ENCODE results near the gene CDK2AP2.

The CDK2AP2 gene

GRCh38 chr11:67522338-67522737, 14.4 kb upstream of the CDK2AP2 start:
- Histone ChIP-seq H3K4me1 (ENCODE audit: control insufficient read depth, insufficient read depth, low read depth, low read length) (peaks cover 3% of the 10 kb centered on the region), H4K8ac (ENCODE audit: low read length) (no peak overlapping the region), H2BK15ac (ENCODE audit: low read depth, poor library complexity, severe bottlenecking) (no peak overlapping the region), H2AK5ac (ENCODE audit: low read length, severe bottlenecking) (no peak overlapping the region), H3K23ac (ENCODE audit: low read length in 2 of 2) (no peak overlapping the region), H3K4me3 (ENCODE audit: insufficient read depth in 1 of 2, low read depth in 1 of 2, low read length in 2 of 2) (no peak overlapping the region), H3K4ac (ENCODE audit: low read depth in 1 of 2, low read length in 2 of 2) (no peak overlapping the region), H3K27me3 (ENCODE audit: control insufficient read depth in 1 of 2, insufficient read depth in 1 of 2, low read length in 2 of 2) (peaks cover 3 to 58% of the 10 kb centered on the region in 2 experiments), H3K9me3 (ENCODE audit: control insufficient read depth, low read length) (peaks cover 3% of the 10 kb centered on the region), H3K9ac (ENCODE audit: low read length) (no peak overlapping the region), H2BK5ac (ENCODE audit: low read depth, low read length, poor library complexity, severe bottlenecking) (no peak overlapping the region), H3K14ac (ENCODE audit: low read length in 2 of 2) (no peak overlapping the region), H3K36me3 (ENCODE audit: control insufficient read depth in 1 of 2, insufficient read depth in 2 of 2, low read depth in 1 of 2, low read length in 2 of 2) (no peaks in the 10 kb centered on the region), H3K27ac (ENCODE audit: low read length, poor library complexity, severe bottlenecking) (no peak overlapping the region), H3K18ac (ENCODE audit: low read depth in 1 of 2, low read length in 2 of 2) (no peak overlapping the region), H2BK12ac (ENCODE audit: low read length in 2 of 2) (no peak overlapping the region), H4K91ac (ENCODE audit: low read length) (no peak overlapping the region), H2AFZ (ENCODE audit: low read depth, low read length) (no peak overlapping the region), H3K4me2 (ENCODE audit: low read length, poor library complexity, severe bottlenecking) (no peak overlapping the region), H2BK120ac (ENCODE audit: low read depth, low read length) (no peak overlapping the region), H3K79me1 (replicated peaks; ENCODE audit: low read length, poor library complexity, severe bottlenecking) (no peaks in the 10 kb centered on the region)
- WGBS, result 92% methylated on average over 12 of the region's 15 CpGs
- DNase-seq, result no peak

- Histone ChIP-seq H3K18ac (ENCODE audit: low read depth in 1 of 2, low read length in 2 of 2) (no peak overlapping the region), H3K27ac (ENCODE audit: low read length, poor library complexity, severe bottlenecking) (no peak overlapping the region), H3K9ac (ENCODE audit: low read length) (no peak overlapping the region), H3K23ac (ENCODE audit: low read length in 2 of 2) (no peak overlapping the region), H3K9me3 (ENCODE audit: control insufficient read depth, low read length) (no peaks in the 10 kb centered on the region), H3K27me3 (ENCODE audit: control insufficient read depth in 1 of 2, insufficient read depth in 1 of 2, low read length in 2 of 2) (peaks cover 3 to 55% of the 10 kb centered on the region in 2 experiments), H3K4me1 (ENCODE audit: control insufficient read depth, insufficient read depth, low read depth, low read length) (peaks cover 3% of the 10 kb centered on the region), H2BK120ac (ENCODE audit: low read depth, low read length) (no peak overlapping the region), H3K4me2 (ENCODE audit: low read length, poor library complexity, severe bottlenecking) (no peak overlapping the region), H2BK15ac (ENCODE audit: low read depth, poor library complexity, severe bottlenecking) (no peak overlapping the region), H2AK5ac (ENCODE audit: low read length, severe bottlenecking) (no peak overlapping the region), H3K4ac (ENCODE audit: low read depth in 1 of 2, low read length in 2 of 2) (no peak overlapping the region), H3K4me3 (ENCODE audit: insufficient read depth in 1 of 2, low read depth in 1 of 2, low read length in 2 of 2) (no peak overlapping the region), H2BK12ac (ENCODE audit: low read length in 2 of 2) (no peak overlapping the region), H3K14ac (ENCODE audit: low read length in 2 of 2) (no peak overlapping the region), H3K36me3 (ENCODE audit: control insufficient read depth in 1 of 2, insufficient read depth in 2 of 2, low read depth in 1 of 2, low read length in 2 of 2) (no peaks in the 10 kb centered on the region), H2AFZ (ENCODE audit: low read depth, low read length) (no peak overlapping the region), H4K8ac (ENCODE audit: low read length) (no peak overlapping the region), H4K91ac (ENCODE audit: low read length) (no peak overlapping the region), H3K79me1 (replicated peaks; ENCODE audit: low read length, poor library complexity, severe bottlenecking) (no peaks in the 10 kb centered on the region), H2BK5ac (ENCODE audit: low read depth, low read length, poor library complexity, severe bottlenecking) (no peak overlapping the region)
- DNase-seq, result no peak
- WGBS, result 71% methylated on average over 8 of the region's 10 CpGs
Observed at GRCh38 chr11:67521924-67522323, 14.0 kb upstream of the CDK2AP2 start.

DNA sequence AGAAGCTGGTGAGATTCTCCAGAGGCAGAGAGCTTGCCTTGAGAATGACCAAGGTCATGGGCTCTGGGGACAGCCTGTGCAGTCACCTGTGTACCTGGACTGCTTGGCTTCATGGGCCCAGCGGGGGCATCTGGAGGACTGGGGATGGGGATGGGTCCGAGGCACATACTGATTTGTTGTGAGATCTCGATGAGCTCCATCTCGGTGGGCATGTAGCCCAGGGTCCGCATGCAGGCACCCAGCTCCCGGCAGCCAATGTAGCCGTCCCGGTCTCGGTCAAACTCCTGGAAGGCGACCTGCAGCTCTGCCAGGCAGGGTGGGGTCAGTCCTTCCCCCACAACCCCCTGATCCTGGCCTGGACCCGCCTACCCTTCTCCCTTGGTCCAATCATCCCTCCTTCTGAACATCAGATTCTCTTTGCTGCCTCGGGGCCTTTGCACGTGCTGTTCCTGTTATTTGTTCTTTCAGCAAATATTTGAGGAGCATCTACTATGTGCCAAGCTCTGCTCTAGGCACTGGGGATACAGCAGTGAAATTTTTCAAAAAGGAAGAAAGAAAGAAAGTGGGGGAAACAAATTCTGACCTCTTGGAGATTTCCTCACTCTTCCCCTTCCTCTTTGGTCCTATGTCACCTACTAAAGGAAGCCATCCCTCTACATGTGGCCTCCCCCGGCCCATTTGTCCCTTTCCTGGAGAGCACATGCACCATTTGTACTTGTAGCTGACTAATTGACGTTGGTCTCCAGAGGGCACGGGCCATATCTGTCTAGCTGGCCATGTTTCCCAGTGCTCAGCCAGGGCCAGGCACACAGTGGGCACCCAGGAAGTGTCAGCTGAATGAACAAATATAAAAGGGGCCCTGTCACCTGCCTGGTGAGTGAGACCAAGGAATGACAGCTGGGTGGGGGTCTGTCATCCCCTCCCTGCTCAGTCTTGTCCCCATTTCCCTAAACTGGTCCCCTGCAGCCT, 13.2 kb upstream of the CDK2AP2 start:
- 83% methylated on average over 14 of the region's 16 CpGs for WGBS

DNA sequence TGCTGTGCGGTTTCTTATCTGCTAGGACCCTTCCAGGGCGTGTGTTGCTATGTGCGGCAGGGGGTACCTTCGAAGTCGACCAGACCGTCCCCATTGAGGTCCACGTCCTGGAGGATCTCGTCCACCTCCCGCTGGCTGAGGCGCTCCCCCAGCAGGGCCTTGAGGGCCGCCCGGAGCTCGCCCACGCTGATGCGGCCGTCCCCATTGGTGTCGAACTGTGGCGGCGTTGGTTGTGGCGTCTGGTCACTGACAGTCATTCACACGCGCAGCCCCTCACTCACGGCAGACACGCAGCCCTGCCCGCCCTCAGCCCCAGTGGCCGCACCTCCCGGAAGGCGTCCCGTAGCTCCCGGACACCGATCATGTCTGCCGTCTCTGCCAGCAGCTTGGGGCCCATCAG, 11.8 kb upstream of the CDK2AP2 start:
- WGBS, result 92% methylated on average over 32 of the region's 32 CpGs
- Histone ChIP-seq H2BK15ac (ENCODE audit: low read depth, poor library complexity, severe bottlenecking) (no peak overlapping the region), H3K4me2 (ENCODE audit: low read length, poor library complexity, severe bottlenecking) (no peak overlapping the region), H3K27ac (ENCODE audit: low read length, poor library complexity, severe bottlenecking) (no peak overlapping the region), H2BK5ac (ENCODE audit: low read depth, low read length, poor library complexity, severe bottlenecking) (no peak overlapping the region), H3K18ac (ENCODE audit: low read depth in 1 of 2, low read length in 2 of 2) (no peak overlapping the region), H3K79me1 (replicated peaks; ENCODE audit: low read length, poor library complexity, severe bottlenecking) (no peaks in the 10 kb centered on the region), H2BK120ac (ENCODE audit: low read depth, low read length) (no peak overlapping the region), H3K9me3 (ENCODE audit: control insufficient read depth, low read length) (no peaks in the 10 kb centered on the region), H3K14ac (ENCODE audit: low read length in 2 of 2) (peak overlapping the region in 1 of 2 experiments; percentile 22), H3K27me3 (ENCODE audit: control insufficient read depth in 1 of 2, insufficient read depth in 1 of 2, low read length in 2 of 2) (peaks cover 3 to 62% of the 10 kb centered on the region in 2 experiments), H3K4ac (ENCODE audit: low read depth in 1 of 2, low read length in 2 of 2) (no peak overlapping the region), H2AFZ (ENCODE audit: low read depth, low read length) (no peak overlapping the region), H4K8ac (ENCODE audit: low read length) (no peak overlapping the region), H3K23ac (ENCODE audit: low read length in 2 of 2) (no peak overlapping the region), H3K9ac (ENCODE audit: low read length) (no peak overlapping the region), H3K36me3 (ENCODE audit: control insufficient read depth in 1 of 2, insufficient read depth in 2 of 2, low read depth in 1 of 2, low read length in 2 of 2) (no peaks in the 10 kb centered on the region), H3K4me1 (ENCODE audit: control insufficient read depth, insufficient read depth, low read depth, low read length) (no peaks in the 10 kb centered on the region), H2AK5ac (ENCODE audit: low read length, severe bottlenecking) (no peak overlapping the region), H2BK12ac (ENCODE audit: low read length in 2 of 2) (no peak overlapping the region), H4K91ac (ENCODE audit: low read length) (no peak overlapping the region), H3K4me3 (ENCODE audit: insufficient read depth in 1 of 2, low read depth in 1 of 2, low read length in 2 of 2) (no peak overlapping the region)
- DNase-seq, result no peak

More for the DNA sequence above, 13.2 kb upstream of the CDK2AP2 start:
- Histone ChIP-seq H2AK5ac (ENCODE audit: low read length, severe bottlenecking) (no peak overlapping the region), H4K8ac (ENCODE audit: low read length) (no peak overlapping the region), H2BK15ac (ENCODE audit: low read depth, poor library complexity, severe bottlenecking) (no peak overlapping the region), H3K4me1 (ENCODE audit: control insufficient read depth, insufficient read depth, low read depth, low read length) (peaks cover 3% of the 10 kb centered on the region), H3K18ac (ENCODE audit: low read depth in 1 of 2, low read length in 2 of 2) (no peak overlapping the region), H3K9ac (ENCODE audit: low read length) (no peak overlapping the region), H3K4me3 (ENCODE audit: insufficient read depth in 1 of 2, low read depth in 1 of 2, low read length in 2 of 2) (no peak overlapping the region), H2BK12ac (ENCODE audit: low read length in 2 of 2) (no peak overlapping the region), H3K36me3 (ENCODE audit: control insufficient read depth in 1 of 2, insufficient read depth in 2 of 2, low read depth in 1 of 2, low read length in 2 of 2) (no peaks in the 10 kb centered on the region), H2AFZ (ENCODE audit: low read depth, low read length) (no peak overlapping the region), H3K4me2 (ENCODE audit: low read length, poor library complexity, severe bottlenecking) (no peak overlapping the region), H3K23ac (ENCODE audit: low read length in 2 of 2) (no peak overlapping the region), H3K4ac (ENCODE audit: low read depth in 1 of 2, low read length in 2 of 2) (no peak overlapping the region), H3K27ac (ENCODE audit: low read length, poor library complexity, severe bottlenecking) (no peak overlapping the region), H4K91ac (ENCODE audit: low read length) (no peak overlapping the region), H3K79me1 (replicated peaks; ENCODE audit: low read length, poor library complexity, severe bottlenecking) (no peaks in the 10 kb centered on the region), H2BK5ac (ENCODE audit: low read depth, low read length, poor library complexity, severe bottlenecking) (no peak overlapping the region), H3K9me3 (ENCODE audit: control insufficient read depth, low read length) (no peaks in the 10 kb centered on the region), H3K27me3 (ENCODE audit: control insufficient read depth in 1 of 2, insufficient read depth in 1 of 2, low read length in 2 of 2) (peaks cover 3 to 61% of the 10 kb centered on the region in 2 experiments), H2BK120ac (ENCODE audit: low read depth, low read length) (no peak overlapping the region), H3K14ac (ENCODE audit: low read length in 2 of 2) (no peak overlapping the region)
- DNase-seq, result no peak
